Endodermal cell (in vitro differentiated cells): Measurements from ENCODE around the gene TMEM165. TPM values are rescaled to one million over a fixed set of nuclear protein-coding genes. Genes with fewer than 3 reads are reported as not detected.

Experiments
- DNase-seq: peaks from one replicate; pipeline ENCODE4 v3.0.0-alpha.2; 2017
- H3K27ac ChIP-seq: 2 replicates; pipeline ENCODE4 v1.5.1; 2013; ENCODE audit warnings: mild to moderate bottlenecking, low read depth, low read length, moderate library complexity
- H3K27me3 ChIP-seq: 2 replicates; pipeline ENCODE4 v1.6.1; 2013; ENCODE audit warnings: mild to moderate bottlenecking, low read length, moderate library complexity; ENCODE audit not compliant: insufficient read depth, control insufficient read depth, poor library complexity, severe bottlenecking
- H3K36me3 ChIP-seq: 2 replicates; pipeline ENCODE4 v1.7.0; 2013; ENCODE audit warnings: mild to moderate bottlenecking, low read length, moderate library complexity; ENCODE audit not compliant: control insufficient read depth, insufficient read depth
- H3K4me1 ChIP-seq: one replicate; pipeline ENCODE4 v1.7.0; 2013; ENCODE audit warnings: low read length; ENCODE audit not compliant: control insufficient read depth, insufficient read depth
- H3K4me3 ChIP-seq: 2 replicates; pipeline ENCODE4 v1.5.1; 2013; ENCODE audit warnings: mild to moderate bottlenecking, low read length, moderate library complexity
- H3K9ac ChIP-seq: 2 replicates; pipeline ENCODE4 v1.6.1; 2013; ENCODE audit warnings: mild to moderate bottlenecking, low read length, moderate library complexity; ENCODE audit not compliant: poor library complexity, severe bottlenecking; ENCODE audit errors: extremely low read depth
- H3K9me3 ChIP-seq: 2 replicates; pipeline ENCODE4 v1.6.1; 2013; ENCODE audit warnings: mild to moderate bottlenecking, low read length, moderate library complexity; ENCODE audit not compliant: control insufficient read depth
- H3K27ac Mint-ChIP-seq: 2 replicates; pipeline ENCODE4 v1.8.0; 2020; ENCODE audit warnings: mixed read lengths
- H3K27me3 Mint-ChIP-seq: 2 replicates; pipeline ENCODE4 v1.8.0; 2021; ENCODE audit warnings: mild to moderate bottlenecking, mixed read lengths; ENCODE audit not compliant: insufficient read depth
- H3K36me3 Mint-ChIP-seq: 2 replicates; pipeline ENCODE4 v1.8.0; 2020; ENCODE audit warnings: low read depth, mixed read lengths
- H3K4me1 Mint-ChIP-seq: 2 replicates; pipeline ENCODE4 v1.8.0; 2020; ENCODE audit warnings: mixed read lengths
- H3K4me3 Mint-ChIP-seq: 2 replicates; pipeline ENCODE4 v1.8.0; 2020; ENCODE audit warnings: mild to moderate bottlenecking, moderate library complexity, mixed read lengths
- H3K9me3 Mint-ChIP-seq: 2 replicates; pipeline ENCODE4 v1.8.0; 2020; ENCODE audit warnings: mild to moderate bottlenecking, mixed read lengths
- WGBS, 2 experiments: methylation state at CpG; one replicate each; pipeline versions ENCODE4 v1.1.5 to v1.1.7; 2013; ENCODE audit warnings: missing lambda C conversion rate in 2 of 2, mixed read lengths in 1 of 2; ENCODE audit not compliant: insufficient coverage in 1 of 2, insufficient read length in 1 of 2; 5-methylcytosine and 5-hydroxymethylcytosine counted together
- total RNA-seq, 2 donors: library from RNA; stranded (reverse); fragmentation: NEBNext Ultra II Directional in 1 of 2; extraction: Animal tissue kit (Norgen Biotek cat#: 25700) in 1 of 2; gene quantifications; 2 replicates in 1 of 2; 3 replicates in 1 of 2; pipeline ENCODE4 v1.2.1, GENCODE V29; 2021
- TF ChIP-seq, protein P1 (sequence below): fragments of 200-600 bp; sonication (generic); conservative IDR thresholded peaks from 2 replicates; pipeline ENCODE4 v1.5.0; 2021; ENCODE audit warnings: antibody characterized with exemption, mild to moderate bottlenecking

TMEM165 gene
- total RNA-seq, 2 donors from 2014 or later: 90.5 to 100 TPM

DNA sequence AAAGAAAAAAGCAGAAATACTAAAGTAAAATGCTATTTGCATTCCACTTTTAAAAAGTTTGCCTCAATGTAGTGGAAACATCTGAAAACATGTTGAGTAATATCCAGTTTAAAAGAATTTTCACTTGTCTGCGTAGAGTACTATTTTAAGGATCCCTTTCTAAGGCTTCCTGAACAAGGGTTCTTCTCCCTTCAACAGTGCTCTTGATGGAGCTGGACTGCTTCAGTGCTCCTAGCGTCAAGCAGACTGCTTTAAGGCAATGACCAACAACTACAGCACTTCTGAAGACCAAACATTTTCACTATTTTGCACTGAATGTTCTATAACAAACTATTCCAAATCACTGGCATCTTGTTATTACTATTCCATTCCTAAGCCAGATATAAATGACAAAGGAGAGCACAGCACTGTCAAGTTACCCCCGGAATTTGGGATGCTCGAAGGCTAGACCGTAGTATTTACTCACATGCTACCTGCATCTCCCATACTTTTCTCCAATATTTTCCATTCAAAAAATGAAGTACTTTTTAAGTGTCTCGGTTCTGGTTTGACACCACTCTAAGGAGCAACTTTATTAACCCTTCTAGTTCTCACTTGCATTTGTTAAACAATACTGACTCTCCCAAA, 36.1 kb downstream of the TMEM165 start:
- DNase-seq: no peak
- Histone ChIP-seq H3K27ac (no peak overlapping the region), H3K4me1 (no peaks in the 10 kb centered on the region), H3K27me3 (no peaks in the 10 kb centered on the region), H3K9ac (no peak overlapping the region), H3K4me3 (no peak overlapping the region), H3K36me3 (peaks cover 91% of the 10 kb centered on the region), H3K9me3 (no peaks in the 10 kb centered on the region)
- WGBS, 2 experiments: 84 to 89% methylated on average over 5 to 6 of the region's 6 CpGs
- H3K27ac Mint-ChIP-seq: no peak overlapping the region
- TF ChIP-seq, protein P1, sequence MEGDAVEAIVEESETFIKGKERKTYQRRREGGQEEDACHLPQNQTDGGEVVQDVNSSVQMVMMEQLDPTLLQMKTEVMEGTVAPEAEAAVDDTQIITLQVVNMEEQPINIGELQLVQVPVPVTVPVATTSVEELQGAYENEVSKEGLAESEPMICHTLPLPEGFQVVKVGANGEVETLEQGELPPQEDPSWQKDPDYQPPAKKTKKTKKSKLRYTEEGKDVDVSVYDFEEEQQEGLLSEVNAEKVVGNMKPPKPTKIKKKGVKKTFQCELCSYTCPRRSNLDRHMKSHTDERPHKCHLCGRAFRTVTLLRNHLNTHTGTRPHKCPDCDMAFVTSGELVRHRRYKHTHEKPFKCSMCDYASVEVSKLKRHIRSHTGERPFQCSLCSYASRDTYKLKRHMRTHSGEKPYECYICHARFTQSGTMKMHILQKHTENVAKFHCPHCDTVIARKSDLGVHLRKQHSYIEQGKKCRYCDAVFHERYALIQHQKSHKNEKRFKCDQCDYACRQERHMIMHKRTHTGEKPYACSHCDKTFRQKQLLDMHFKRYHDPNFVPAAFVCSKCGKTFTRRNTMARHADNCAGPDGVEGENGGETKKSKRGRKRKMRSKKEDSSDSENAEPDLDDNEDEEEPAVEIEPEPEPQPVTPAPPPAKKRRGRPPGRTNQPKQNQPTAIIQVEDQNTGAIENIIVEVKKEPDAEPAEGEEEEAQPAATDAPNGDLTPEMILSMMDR: no peak
- peaks cover 12% of the 10 kb centered on the region for H3K4me1 Mint-ChIP-seq
- H3K4me3 Mint-ChIP-seq: no peak overlapping the region
- H3K9me3 Mint-ChIP-seq: no peaks in the 10 kb centered on the region
- H3K36me3 Mint-ChIP-seq: peaks cover 50% of the 10 kb centered on the region
- no peaks in the 10 kb centered on the region for H3K27me3 Mint-ChIP-seq

DNA sequence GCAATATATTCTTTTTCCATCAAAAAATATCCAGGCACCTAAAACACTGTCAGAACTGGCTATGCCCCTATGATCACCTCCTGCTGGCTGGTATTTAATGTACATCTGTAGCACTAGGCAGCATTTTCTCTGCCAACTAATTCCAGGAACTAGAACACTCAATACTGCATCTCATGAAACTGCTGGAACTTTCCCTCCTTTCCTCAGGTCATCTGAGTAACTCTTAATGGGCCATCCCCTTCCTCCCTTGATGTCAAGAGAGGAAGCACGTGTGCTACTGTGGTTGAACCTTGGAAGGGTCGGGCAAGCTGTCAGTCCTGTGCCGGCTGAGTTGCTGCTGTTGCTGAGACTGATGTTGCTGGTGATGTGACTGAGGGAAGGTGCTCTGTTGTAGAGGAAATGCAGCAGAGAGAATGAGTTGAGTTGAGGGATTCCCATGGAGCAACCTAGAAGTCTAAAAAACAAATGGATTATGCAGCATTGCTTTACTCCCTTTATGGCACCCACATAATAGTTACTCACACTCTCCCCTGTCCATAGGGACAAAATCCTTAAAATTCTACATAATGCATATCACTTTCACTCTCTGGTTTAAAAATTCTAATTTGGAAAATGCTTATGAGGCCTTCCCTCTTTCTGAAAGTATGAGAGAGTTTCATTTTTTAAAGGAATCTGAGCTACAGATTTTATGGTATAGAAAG, 39.5 kb downstream of the TMEM165 start:
- H3K9me3 Mint-ChIP-seq: no peaks in the 10 kb centered on the region

DNA sequence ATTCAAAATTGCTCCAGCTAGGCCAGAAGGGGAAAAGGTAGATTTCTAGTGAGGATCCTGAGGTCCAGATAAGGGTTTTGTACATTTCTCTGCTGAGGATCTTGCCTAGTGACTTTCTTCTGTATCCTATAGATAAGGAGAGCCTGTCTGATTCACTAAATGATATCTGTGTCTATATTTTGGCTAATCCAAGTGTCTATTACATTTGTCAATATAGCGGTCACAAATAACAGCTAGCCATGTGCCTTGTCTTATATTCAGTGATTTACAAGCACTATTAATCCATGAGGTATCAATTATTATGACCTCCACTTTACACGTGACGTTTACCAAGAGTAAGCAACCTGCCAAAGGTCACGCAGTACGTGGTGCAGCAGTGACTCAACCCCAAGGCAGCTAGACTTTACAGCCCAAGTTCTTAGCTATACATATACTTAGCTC, 41.6 kb downstream of the TMEM165 start:
- no peak overlapping the region for H3K27ac ChIP-seq
- Mint-ChIP-seq H3K4me3 (no peak overlapping the region), H3K36me3 (peaks cover 55% of the 10 kb centered on the region), H3K9me3 (no peaks in the 10 kb centered on the region), H3K4me1 (peaks cover 18% of the 10 kb centered on the region), H3K27ac (no peak overlapping the region), H3K27me3 (no peaks in the 10 kb centered on the region)
- no peak for DNase-seq
- H3K4me3 ChIP-seq: no peak overlapping the region
- WGBS, 2 experiments: 89 to 92% methylated on average over 4 to 5 of the region's 5 CpGs
- H3K27me3 ChIP-seq: no peaks in the 10 kb centered on the region
- TF ChIP-seq, protein P1: no peak
- H3K4me1 ChIP-seq: no peaks in the 10 kb centered on the region
- H3K36me3 ChIP-seq: peaks cover 81% of the 10 kb centered on the region
- no peak overlapping the region for H3K9ac ChIP-seq
- no peaks in the 10 kb centered on the region for H3K9me3 ChIP-seq

More for the DNA sequence above, 39.5 kb downstream of the TMEM165 start:
- no peak overlapping the region for H3K9ac ChIP-seq
- no peaks in the 10 kb centered on the region for H3K27me3 ChIP-seq
- TF ChIP-seq, protein P1: peak; percentile 57
- Mint-ChIP-seq H3K27ac (no peak overlapping the region), H3K4me1 (peaks cover 23% of the 10 kb centered on the region), H3K4me3 (no peak overlapping the region), H3K36me3 (peaks cover 45% of the 10 kb centered on the region), H3K27me3 (no peaks in the 10 kb centered on the region)
- no peak for DNase-seq
- H3K9me3 ChIP-seq: no peaks in the 10 kb centered on the region
- no peak overlapping the region for H3K27ac ChIP-seq
- 91 to 100% methylated on average over 3 of the region's 3 CpGs for WGBS, 2 experiments
- H3K4me3 ChIP-seq: no peak overlapping the region
- H3K36me3 ChIP-seq: peaks cover 83% of the 10 kb centered on the region
- H3K4me1 ChIP-seq: no peaks in the 10 kb centered on the region
